ENCODE data around the gene AQP3.
A peak's percentile ranks its signal among the peaks of the same experiment; 100 is the strongest.
"Not testable (repeated sequence)": the region's sequence is repeated elsewhere in the genome, so short reads cannot be mapped to it uniquely, and the experiment has no call there.

The AQP3 gene

DNA sequence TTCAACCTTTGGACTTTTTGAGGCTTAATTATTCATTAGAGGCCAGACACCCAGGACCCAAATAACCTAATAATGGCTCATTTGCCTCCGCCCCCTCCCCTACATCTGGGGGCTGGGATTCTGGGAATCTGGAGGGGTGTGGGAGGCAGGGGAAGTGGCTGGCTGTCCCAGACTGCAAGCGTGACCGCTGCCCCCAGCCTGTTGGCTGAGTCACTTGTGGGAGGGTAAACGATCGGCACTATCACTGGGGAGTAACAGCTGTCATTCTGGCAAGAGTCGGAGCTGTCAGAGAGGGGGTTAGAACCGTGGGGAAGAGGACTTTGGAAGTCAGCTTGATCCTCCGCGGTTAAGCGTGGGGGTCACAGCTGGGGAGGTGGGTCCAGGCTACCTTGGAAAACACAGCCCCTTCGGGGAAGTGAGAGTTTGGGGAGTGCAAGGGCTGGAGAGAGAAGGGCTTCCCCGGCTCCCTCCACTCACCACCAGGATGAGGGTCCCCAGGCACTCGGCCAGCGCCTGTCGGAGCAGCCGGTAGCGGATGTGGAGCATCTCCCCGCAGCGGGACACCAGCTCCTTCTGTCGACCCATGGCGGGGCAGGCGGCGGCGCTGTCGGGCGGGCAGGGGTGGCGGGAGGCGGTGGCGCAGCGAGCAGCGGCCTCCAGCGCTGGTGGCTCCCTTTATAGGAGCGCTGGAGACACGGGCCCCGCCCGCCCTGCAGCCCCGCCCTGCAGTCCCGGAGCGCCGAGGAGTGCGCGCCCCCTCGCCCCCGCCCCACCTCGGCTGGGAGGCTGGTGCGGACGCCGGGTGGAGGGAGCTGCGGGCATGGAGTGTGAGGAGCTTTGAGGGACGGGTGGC is at the start of gene AQP3:
Gene AQP3, minus strand, starts transcription at position 648 of the 853 bp plus-strand sequence. Its CDS starts 63 bp downstream, at position 585.
- TF ChIP-seq, protein P1, sequence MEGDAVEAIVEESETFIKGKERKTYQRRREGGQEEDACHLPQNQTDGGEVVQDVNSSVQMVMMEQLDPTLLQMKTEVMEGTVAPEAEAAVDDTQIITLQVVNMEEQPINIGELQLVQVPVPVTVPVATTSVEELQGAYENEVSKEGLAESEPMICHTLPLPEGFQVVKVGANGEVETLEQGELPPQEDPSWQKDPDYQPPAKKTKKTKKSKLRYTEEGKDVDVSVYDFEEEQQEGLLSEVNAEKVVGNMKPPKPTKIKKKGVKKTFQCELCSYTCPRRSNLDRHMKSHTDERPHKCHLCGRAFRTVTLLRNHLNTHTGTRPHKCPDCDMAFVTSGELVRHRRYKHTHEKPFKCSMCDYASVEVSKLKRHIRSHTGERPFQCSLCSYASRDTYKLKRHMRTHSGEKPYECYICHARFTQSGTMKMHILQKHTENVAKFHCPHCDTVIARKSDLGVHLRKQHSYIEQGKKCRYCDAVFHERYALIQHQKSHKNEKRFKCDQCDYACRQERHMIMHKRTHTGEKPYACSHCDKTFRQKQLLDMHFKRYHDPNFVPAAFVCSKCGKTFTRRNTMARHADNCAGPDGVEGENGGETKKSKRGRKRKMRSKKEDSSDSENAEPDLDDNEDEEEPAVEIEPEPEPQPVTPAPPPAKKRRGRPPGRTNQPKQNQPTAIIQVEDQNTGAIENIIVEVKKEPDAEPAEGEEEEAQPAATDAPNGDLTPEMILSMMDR (IDR thresholded peaks at IDR 0.05; ENCODE audit: borderline replicate concordance, extremely low read depth, low read length, poor library complexity, severe bottlenecking): peak; percentile 24
- TF ChIP-seq EZH2 (IDR thresholded peaks at IDR 0.05; ENCODE audit: borderline replicate concordance, low read depth, low read length, severe bottlenecking): no peak
- Histone ChIP-seq H4K20me1 (ENCODE audit: insufficient read depth, low read length) (no peaks in the 10 kb centered on the region; the same call in 1 of the 2 replicates), H3K27me3 (ENCODE audit: insufficient read depth, low read length, poor library complexity) (no peaks in the 10 kb centered on the region), H3K27ac (ENCODE audit: low read length) (peak within 1 kb of the TSS; percentile 93), H3K9ac (ENCODE audit: low read depth, low read length) (peak within 1 kb of the TSS; percentile 61), H3K4me2 (ENCODE audit: insufficient read depth, low read length) (peak within 1 kb of the TSS; percentile 74), H3K79me2 (ENCODE audit: insufficient read depth, low read length) (no peaks in the 10 kb centered on the region), H3K4me3 (ENCODE audit: low read depth in 1 of 2, low read length in 2 of 2) (peak within 1 kb of the TSS; percentile 17 to 52; a peak in 3 of 4 replicates), H3K36me3 (ENCODE audit: insufficient read depth, low read length) (no peaks in the 10 kb centered on the region), H3K9me3 (ENCODE audit: insufficient read depth, low read length, severe bottlenecking) (no peaks in the 10 kb centered on the region), H3K4me1 (ENCODE audit: insufficient read depth, low read length) (peaks cover 43% of the 10 kb centered on the region), H2AFZ (ENCODE audit: low read depth, low read length) (peak within 1 kb of the TSS; percentile 65)
- DNase-seq (peak; percentile 74), ATAC-seq (ENCODE audit: insufficient read depth, low read depth) (peak; percentile 66)

DNA sequence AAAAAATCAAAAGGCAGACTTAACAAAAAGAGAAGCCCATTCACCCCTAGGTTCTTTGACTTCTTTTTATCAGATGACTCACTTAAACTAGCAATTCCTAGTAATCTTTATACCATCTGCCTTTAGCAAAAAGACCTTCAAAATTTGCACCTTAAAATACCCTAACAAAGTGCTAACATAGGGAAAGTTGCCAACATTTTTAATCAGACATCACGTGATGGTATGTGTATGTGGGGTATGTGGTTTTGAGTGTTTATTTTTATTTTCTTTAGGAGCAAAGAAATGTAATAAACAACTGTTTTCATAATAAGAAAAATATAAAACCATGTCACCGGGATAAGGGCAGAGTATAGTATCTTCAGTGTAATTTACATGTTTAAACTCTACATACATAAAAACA is 46.4 kb upstream of the AQP3 start:
- H2AFZ ChIP-seq (ENCODE audit: low read depth, low read length); H3K4me3 ChIP-seq (ENCODE audit: low read depth in 1 of 2, low read length in 2 of 2); H3K79me2 ChIP-seq (ENCODE audit: insufficient read depth, low read length); H3K36me3 ChIP-seq (ENCODE audit: insufficient read depth, low read length); H3K9me3 ChIP-seq (ENCODE audit: insufficient read depth, low read length, severe bottlenecking); H3K4me2 ChIP-seq (ENCODE audit: insufficient read depth, low read length); ATAC-seq (ENCODE audit: insufficient read depth, low read depth); H3K27ac ChIP-seq (ENCODE audit: low read length); H4K20me1 ChIP-seq (ENCODE audit: insufficient read depth, low read length); H3K4me1 ChIP-seq (ENCODE audit: insufficient read depth, low read length); DNase-seq; H3K27me3 ChIP-seq (ENCODE audit: insufficient read depth, low read length, poor library complexity); H3K9ac ChIP-seq (ENCODE audit: low read depth, low read length): not testable (repeated sequence)

DNA sequence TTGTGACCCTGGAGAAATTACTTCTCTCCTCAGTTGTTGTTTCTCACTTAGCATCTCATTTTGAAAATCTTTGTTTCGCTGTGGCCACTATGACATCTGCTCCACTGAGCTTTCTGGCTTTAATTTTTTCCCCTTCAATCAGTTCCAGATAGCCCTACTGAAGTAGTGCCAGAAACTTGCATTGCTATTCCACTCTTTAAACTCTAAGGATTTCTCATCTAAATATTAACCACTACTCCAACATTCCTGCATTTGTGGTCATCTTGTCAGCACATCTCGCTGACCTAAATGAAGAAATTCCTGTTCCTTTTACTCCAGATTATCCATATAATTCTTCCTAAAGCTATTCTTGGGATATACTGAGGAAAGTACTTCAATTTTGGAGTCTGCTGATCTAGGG is 41.7 kb upstream of the AQP3 start:
- H3K4me2 ChIP-seq (ENCODE audit: insufficient read depth, low read length): no peak overlapping the region
- ATAC-seq (ENCODE audit: insufficient read depth, low read depth): no peak
- TF ChIP-seq, protein P1 (IDR thresholded peaks at IDR 0.05; ENCODE audit: borderline replicate concordance, extremely low read depth, low read length, poor library complexity, severe bottlenecking): no peak
- no peak for TF ChIP-seq EZH2 (IDR thresholded peaks at IDR 0.05; ENCODE audit: borderline replicate concordance, low read depth, low read length, severe bottlenecking)

DNA sequence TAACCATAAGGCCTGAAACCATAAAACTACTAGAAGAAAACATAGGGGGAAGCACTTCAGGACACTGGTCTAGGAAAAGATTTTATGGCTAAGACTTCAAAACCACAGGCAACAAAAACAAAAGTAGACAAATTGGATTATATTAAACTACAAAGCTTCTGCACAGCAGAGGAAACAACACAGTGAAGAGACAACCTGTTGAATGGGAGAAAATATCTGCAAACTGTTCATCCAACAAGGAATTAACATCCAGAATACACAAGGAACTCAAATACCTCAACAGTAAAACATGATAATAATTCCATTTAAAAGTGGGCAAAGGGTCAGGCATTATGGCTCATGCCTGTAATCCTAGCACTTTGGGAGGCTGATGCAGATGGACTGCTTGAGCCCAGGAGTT is 37.9 kb upstream of the AQP3 start:
- not testable (repeated sequence) for ATAC-seq (ENCODE audit: insufficient read depth, low read depth); H3K36me3 ChIP-seq (ENCODE audit: insufficient read depth, low read length); H3K27me3 ChIP-seq (ENCODE audit: insufficient read depth, low read length, poor library complexity); H3K4me2 ChIP-seq (ENCODE audit: insufficient read depth, low read length); H3K79me2 ChIP-seq (ENCODE audit: insufficient read depth, low read length); H3K9me3 ChIP-seq (ENCODE audit: insufficient read depth, low read length, severe bottlenecking); H3K27ac ChIP-seq (ENCODE audit: low read length); H3K4me1 ChIP-seq (ENCODE audit: insufficient read depth, low read length); H4K20me1 ChIP-seq (ENCODE audit: insufficient read depth, low read length); H3K4me3 ChIP-seq (ENCODE audit: low read depth in 1 of 2, low read length in 2 of 2); H3K9ac ChIP-seq (ENCODE audit: low read depth, low read length); DNase-seq; H2AFZ ChIP-seq (ENCODE audit: low read depth, low read length)

More for the DNA sequence above, 41.7 kb upstream of the AQP3 start:
- H3K4me1 ChIP-seq (ENCODE audit: insufficient read depth, low read length): no peaks in the 10 kb centered on the region
- H4K20me1 ChIP-seq (ENCODE audit: insufficient read depth, low read length): no peaks in the 10 kb centered on the region
- DNase-seq: no peak
- H3K27ac ChIP-seq (ENCODE audit: low read length): no peak overlapping the region
- no peaks in the 10 kb centered on the region for H3K79me2 ChIP-seq (ENCODE audit: insufficient read depth, low read length)
- H3K9me3 ChIP-seq (ENCODE audit: insufficient read depth, low read length, severe bottlenecking): no peaks in the 10 kb centered on the region
- no peaks in the 10 kb centered on the region for H3K36me3 ChIP-seq (ENCODE audit: insufficient read depth, low read length)
- no peak overlapping the region for H2AFZ ChIP-seq (ENCODE audit: low read depth, low read length)
- no peak overlapping the region for H3K9ac ChIP-seq (ENCODE audit: low read depth, low read length)
- H3K27me3 ChIP-seq (ENCODE audit: insufficient read depth, low read length, poor library complexity): no peaks in the 10 kb centered on the region
- no peak overlapping the region for H3K4me3 ChIP-seq (ENCODE audit: low read depth in 1 of 2, low read length in 2 of 2)

Data from DND-41 (cell line).